ENCODE results near the gene GALT.

- no peak for TF ChIP-seq CTCF (conservative IDR thresholded peaks at IDR 0.05; ENCODE audit: low read depth, low read length)
- no peak for TF ChIP-seq EZH2 (IDR thresholded peaks at IDR 0.05; ENCODE audit: low read length, unreplicated experiment)
Measured at GRCh38 chr9:34627716-34628655, 18.5 kb upstream of the GALT start.

Data from PC-3 (cell line).